GM12801 (cell line): ENCODE data around the gene TUBG2.

Experiments used
- TF ChIP-seq, protein P1 (sequence below): IDR thresholded peaks from one replicate; pipeline ENCODE4 v1.5.1; 2011; ENCODE audit warnings: control low read depth; ENCODE audit not compliant: insufficient read length; ENCODE audit errors: extremely low read depth

TUBG2 gene

DNA sequence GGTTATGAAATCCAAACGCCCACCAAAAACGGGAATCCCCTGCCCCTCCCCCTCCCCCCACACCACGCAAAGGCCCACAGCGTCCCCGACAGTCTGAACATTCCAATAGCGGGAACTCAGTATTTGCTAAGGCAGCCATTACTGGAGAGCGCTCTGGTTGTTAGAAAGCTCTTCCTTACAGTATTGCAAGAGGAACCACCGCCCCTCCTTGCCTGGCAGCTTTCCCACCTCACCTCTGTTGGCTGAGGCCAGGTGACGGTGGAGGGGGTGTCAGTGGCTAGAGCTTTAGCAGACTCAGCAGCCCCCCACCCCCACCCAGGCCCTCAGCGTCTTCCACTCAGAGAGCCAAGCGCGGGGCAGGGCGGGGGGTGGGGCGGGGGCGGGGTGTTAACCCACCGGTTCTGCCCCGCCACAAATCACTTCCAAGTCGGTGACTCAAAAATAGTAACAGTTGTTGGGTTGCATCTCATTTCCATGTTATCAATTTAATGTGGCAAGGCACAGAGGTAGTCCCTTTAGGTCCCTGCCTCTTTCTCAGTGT, 19.9 kb downstream of the TUBG2 start:
- TF ChIP-seq, protein P1, sequence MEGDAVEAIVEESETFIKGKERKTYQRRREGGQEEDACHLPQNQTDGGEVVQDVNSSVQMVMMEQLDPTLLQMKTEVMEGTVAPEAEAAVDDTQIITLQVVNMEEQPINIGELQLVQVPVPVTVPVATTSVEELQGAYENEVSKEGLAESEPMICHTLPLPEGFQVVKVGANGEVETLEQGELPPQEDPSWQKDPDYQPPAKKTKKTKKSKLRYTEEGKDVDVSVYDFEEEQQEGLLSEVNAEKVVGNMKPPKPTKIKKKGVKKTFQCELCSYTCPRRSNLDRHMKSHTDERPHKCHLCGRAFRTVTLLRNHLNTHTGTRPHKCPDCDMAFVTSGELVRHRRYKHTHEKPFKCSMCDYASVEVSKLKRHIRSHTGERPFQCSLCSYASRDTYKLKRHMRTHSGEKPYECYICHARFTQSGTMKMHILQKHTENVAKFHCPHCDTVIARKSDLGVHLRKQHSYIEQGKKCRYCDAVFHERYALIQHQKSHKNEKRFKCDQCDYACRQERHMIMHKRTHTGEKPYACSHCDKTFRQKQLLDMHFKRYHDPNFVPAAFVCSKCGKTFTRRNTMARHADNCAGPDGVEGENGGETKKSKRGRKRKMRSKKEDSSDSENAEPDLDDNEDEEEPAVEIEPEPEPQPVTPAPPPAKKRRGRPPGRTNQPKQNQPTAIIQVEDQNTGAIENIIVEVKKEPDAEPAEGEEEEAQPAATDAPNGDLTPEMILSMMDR = no peak

DNA sequence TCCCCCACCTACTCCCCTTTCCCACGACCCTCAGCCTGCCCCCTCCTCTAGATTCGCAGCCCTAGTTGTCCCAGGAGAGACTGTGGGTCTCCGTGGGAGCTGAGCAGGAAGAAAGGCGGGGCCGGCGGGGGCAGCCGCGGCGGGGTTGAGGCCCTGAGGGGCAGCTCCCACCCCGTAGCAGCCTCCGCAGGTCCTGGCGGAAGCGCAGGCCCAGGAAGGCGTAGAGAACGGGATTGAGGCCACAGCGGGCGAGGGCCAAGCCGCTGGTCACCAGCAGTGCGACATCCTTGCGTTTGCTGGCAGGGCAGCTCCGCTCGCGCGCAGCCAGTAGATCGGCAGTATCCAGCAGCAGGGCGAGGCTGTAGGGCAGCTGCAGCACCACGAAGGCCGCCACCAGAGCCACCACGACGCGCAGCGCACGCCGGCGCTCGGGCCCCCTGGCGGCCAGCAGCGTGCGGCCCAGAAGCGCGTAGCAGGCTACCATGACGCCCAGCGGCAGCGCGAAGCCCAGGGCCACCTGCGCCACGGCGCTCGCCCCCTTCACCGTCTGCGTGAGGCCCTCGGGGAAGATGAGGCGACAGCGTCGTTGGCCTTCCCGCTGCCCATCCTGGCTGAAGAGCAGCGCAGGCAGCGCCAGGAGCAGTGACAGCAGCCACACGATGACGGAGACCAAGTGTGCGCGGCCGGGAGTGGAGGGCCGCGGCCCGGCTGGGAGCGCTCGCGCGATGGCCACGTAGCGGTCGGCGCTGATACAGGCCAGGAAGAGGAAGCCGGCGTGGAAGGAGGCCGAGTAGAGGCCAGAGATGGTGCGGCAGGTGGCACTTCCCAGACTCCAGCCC, 20.6 kb downstream of the TUBG2 start:
- TF ChIP-seq, protein P1 = no peak

DNA sequence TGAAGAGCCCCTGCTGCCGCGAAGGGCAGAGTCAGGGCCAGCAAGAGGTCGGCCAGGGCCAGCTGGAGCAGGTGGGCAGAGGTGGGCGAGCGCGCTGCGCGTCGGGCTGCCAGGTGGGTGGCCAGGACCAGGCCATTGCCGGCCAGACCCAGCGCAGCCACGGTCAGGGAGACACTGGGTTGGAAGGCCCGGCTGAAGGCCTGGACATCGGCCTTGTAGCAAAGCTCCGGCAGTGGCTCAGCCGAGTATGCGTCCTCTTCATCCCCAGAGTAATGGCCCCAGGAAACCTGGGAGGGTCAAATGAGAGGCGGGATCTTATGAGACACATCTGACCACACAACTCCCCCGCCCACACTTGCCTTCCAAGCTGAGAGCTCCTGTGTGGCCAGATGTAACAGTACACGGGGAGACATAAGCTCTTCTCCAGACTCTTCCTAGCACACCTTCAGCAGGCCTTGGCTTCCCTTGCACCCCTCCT, 21.3 kb downstream of the TUBG2 start:
- TF ChIP-seq, protein P1 = no peak

DNA sequence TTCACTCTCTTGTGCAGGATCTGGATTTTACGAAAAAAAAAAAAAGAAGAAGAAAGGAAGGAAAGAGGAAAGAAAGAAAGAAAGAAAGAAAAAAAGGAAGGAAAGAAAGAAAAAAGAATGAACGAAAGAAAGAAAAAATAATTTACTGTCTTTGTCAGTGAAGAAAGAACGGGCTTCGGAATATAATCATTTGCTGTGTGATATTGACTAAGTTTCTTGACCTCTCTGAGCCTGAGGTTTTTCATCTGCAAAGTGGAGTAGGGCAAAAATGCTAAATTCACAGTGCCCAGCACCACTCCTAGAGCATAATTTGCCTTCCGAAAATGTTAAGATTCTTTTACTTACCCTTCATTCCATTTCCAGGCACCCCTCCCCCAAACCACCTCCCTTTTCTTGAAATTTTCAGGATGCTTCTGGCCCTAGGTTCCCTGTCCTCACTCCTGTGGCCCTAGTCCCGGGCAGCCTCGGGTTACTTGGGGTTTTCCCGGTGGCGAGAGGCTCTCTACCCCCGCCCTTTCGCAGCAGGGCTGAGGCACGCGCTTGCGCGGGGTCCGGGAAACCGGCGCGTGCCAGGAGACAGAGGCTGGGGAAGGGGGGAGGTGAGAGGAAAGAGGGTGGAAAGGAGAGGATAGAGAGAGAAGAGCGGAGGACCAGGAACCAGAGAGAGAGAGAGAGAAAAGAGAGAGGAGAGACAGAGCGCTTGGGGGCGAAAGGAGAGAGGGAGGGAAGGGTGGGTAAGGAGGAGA, 23.1 kb downstream of the TUBG2 start, which contains the start of gene CNTNAP1:
Gene CNTNAP1, plus strand, starts transcription at position 556 of the 746 bp plus-strand sequence. CDS start 299 bp downstream, outside the sequence.
- TF ChIP-seq, protein P1 = no peak

DNA sequence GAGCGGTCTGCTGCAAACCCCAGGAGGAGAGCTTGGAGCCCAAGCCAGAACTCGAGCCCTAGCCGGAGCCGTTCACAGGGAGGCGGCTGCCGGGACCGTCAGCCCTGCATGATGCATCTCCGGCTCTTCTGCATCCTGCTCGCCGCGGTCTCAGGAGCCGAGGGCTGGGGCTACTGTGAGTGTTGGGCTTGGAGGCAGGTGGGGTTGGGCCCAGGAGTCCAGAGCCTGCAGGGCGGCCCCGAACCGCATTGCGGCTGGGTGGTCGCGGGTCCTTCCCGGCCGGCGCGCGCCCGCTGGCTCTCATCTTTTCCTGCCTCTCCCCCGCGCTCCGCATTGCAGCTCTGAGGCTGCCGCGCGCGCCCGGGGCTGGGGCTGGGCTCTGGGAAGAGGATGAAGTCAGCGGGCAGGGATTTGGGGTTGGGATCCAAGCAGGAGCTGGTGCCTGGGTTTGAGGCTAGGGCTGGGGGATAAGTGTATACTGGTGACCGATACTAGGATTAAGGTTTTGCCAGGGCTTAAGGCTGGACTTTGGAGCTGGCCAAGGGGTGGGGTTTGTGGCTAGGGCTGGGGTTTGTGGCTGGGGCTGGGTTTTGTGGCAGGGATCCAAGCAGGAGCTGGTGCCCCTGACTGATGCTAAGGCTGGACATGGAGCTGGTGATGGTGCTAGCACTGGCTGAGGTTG, 23.8 kb downstream of the TUBG2 start:
- TF ChIP-seq, protein P1 = no peak

DNA sequence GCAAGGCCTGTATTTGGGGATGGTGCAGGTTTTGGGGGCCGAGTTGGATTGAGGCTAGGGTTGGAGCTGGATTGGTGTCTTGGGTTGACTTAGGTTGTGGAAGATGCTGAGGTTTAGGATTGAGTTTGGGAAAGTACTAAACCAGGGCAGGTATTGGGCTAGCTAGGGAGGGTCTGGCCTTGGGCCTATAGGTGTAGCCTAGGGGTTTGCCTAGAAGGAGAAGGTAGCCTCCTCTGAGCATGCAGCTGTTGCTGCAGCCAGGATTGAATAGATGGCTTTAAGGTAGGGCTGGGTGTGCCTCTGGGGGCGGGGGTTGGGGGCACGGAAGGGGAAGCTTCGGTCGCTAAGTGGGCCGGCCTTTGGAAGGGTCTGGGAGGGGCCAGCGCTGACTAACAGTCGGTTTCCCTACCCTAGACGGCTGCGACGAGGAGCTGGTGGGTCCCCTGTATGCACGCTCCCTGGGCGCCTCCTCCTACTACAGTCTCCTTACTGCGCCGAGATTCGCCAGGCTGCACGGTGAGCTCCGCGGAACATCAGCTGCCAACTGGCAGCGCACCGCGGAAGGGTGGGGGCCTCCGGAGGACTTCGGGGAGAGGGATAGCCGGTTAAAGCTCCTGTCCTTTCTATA, 24.4 kb downstream of the TUBG2 start:
- TF ChIP-seq, protein P1 = no peak
